Activated naive CD4-positive, alpha-beta T cell treated with anti-CD3 and anti-CD28 coated beads, Interleukin-2, amount 50 U/mL, for 24 hours (primary cell): ENCODE measurements around the gene SARDH.

Experiments
- H3K27ac Mint-ChIP-seq: one replicate; pipeline ENCODE4 v1.8.0; 2021; ENCODE audit warnings: mild to moderate bottlenecking, mixed read lengths
- H3K27me3 Mint-ChIP-seq: one replicate; pipeline ENCODE4 v1.8.0; 2021; ENCODE audit warnings: mixed read lengths
- H3K36me3 Mint-ChIP-seq: one replicate; pipeline ENCODE4 v1.8.0; 2021; ENCODE audit warnings: mixed read lengths
- H3K4me1 Mint-ChIP-seq: one replicate; pipeline ENCODE4 v1.8.0; 2021; ENCODE audit warnings: mixed read lengths
- H3K4me3 Mint-ChIP-seq: one replicate; pipeline ENCODE4 v1.8.0; 2021; ENCODE audit warnings: mild to moderate bottlenecking, mixed read lengths
- H3K9me3 Mint-ChIP-seq: one replicate; pipeline ENCODE4 v1.8.0; 2021; ENCODE audit warnings: mixed read lengths

The SARDH gene, protein sequence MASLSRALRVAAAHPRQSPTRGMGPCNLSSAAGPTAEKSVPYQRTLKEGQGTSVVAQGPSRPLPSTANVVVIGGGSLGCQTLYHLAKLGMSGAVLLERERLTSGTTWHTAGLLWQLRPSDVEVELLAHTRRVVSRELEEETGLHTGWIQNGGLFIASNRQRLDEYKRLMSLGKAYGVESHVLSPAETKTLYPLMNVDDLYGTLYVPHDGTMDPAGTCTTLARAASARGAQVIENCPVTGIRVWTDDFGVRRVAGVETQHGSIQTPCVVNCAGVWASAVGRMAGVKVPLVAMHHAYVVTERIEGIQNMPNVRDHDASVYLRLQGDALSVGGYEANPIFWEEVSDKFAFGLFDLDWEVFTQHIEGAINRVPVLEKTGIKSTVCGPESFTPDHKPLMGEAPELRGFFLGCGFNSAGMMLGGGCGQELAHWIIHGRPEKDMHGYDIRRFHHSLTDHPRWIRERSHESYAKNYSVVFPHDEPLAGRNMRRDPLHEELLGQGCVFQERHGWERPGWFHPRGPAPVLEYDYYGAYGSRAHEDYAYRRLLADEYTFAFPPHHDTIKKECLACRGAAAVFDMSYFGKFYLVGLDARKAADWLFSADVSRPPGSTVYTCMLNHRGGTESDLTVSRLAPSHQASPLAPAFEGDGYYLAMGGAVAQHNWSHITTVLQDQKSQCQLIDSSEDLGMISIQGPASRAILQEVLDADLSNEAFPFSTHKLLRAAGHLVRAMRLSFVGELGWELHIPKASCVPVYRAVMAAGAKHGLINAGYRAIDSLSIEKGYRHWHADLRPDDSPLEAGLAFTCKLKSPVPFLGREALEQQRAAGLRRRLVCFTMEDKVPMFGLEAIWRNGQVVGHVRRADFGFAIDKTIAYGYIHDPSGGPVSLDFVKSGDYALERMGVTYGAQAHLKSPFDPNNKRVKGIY

DNA sequence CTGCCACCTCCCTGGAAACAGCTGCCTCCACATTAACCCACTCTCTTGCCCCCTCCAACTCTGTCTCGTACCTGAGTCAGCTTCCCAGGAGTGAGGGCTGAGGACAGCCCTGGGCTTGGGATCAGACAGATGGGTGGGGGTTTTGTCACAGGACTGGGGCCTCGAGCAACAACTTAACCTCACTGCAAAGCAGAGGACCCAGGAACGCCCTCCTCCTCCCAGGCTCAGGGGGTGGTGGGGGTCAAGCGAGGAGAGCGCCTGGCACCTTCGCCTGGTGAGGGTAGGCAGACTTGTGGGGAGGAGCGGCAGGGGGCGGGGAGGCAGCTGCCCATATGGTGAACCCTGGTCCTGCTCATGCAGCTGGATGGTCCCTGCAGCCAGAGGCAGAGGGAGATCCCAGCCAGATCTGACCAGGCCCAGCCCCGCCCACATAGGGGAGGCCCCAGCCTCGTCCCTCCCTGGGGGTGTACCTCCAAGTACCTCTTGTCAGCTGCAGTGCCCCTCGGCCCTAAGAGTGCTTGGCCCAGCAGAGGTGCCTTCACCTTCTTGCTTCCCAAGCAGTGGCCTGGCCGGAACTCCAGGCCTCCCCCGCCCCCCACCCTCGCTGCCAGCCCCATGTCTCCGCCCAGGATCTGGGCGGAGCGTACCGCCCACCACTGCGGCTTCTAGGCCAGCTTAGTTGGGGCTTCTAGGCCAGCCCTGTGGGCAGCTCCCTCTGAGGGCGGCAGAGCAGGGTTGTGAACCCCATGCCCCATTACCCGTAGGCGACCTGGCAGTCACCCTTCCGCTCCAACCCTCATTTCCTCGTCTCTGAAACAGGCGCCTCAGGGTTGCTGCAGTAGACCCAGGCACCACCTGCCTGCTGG is at the start of gene SARDH:
Gene SARDH (minus strand): TSS at position 579 of the 866 bp plus-strand sequence. CDS start 4,179 bp downstream, outside the sequence.
- H3K27ac Mint-ChIP-seq = no peak within 1 kb of the TSS
- no peaks in the 10 kb centered on the region for H3K9me3 Mint-ChIP-seq
- no peaks in the 10 kb centered on the region for H3K4me1 Mint-ChIP-seq
- peak within 1 kb of the TSS; percentile 23 for H3K4me3 Mint-ChIP-seq
- H3K27me3 Mint-ChIP-seq = no peaks in the 10 kb centered on the region
- no peaks in the 10 kb centered on the region for H3K36me3 Mint-ChIP-seq

DNA sequence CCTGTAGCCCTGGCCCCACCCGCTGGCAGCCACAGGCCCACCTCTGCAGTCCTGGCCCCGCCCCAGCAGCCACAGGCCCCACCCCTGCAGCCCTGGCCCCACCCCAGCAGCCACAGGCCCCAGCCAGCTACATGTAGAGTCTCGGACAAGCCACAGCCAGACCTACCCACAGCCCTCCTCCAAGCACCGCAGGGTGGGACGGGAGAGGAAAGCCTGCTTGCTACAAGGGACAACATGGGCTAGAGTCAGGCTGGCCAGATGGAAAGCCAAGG is 49.5 kb upstream of the SARDH start:
- no peak overlapping the region for H3K4me3 Mint-ChIP-seq
- no peak overlapping the region for H3K27ac Mint-ChIP-seq
- no peaks in the 10 kb centered on the region for H3K9me3 Mint-ChIP-seq
- no peaks in the 10 kb centered on the region for H3K27me3 Mint-ChIP-seq
- no peaks in the 10 kb centered on the region for H3K36me3 Mint-ChIP-seq
- no peaks in the 10 kb centered on the region for H3K4me1 Mint-ChIP-seq

- no peaks in the 10 kb centered on the region for H3K4me1 Mint-ChIP-seq
- no peaks in the 10 kb centered on the region for H3K9me3 Mint-ChIP-seq
- no peaks in the 10 kb centered on the region for H3K36me3 Mint-ChIP-seq
- H3K27me3 Mint-ChIP-seq = no peaks in the 10 kb centered on the region
- no peak overlapping the region for H3K27ac Mint-ChIP-seq
- no peak overlapping the region for H3K4me3 Mint-ChIP-seq
These were observed 49.0 kb upstream of the SARDH start for GRCh38 chr9:133786907-133787753.

DNA sequence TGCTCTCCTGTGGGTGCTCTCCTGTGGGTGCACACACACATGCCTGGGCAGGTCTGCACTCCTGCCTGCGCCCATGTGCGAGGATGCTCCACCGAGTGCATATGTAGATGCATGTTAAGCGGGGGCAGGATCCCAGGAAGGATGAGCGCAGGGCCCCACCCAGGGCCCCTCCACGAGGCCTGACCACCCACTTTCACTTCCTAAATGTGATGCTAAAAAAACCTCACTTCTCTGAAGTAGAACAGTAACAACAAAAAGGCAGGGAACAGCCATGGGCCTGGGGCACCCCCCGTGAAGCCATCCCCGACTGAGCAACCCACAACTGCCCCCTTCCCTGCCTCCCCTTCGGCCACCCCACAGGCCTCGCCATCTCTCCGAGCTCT is 48.2 kb upstream of the SARDH start:
- H3K9me3 Mint-ChIP-seq = no peaks in the 10 kb centered on the region
- no peaks in the 10 kb centered on the region for H3K4me1 Mint-ChIP-seq
- no peak overlapping the region for H3K27ac Mint-ChIP-seq
- no peaks in the 10 kb centered on the region for H3K36me3 Mint-ChIP-seq
- no peak overlapping the region for H3K4me3 Mint-ChIP-seq
- no peaks in the 10 kb centered on the region for H3K27me3 Mint-ChIP-seq

- Mint-ChIP-seq H3K4me1 (no peaks in the 10 kb centered on the region), H3K4me3 (no peak overlapping the region), H3K36me3 (no peaks in the 10 kb centered on the region), H3K9me3 (no peaks in the 10 kb centered on the region), H3K27ac (no peak overlapping the region), H3K27me3 (no peaks in the 10 kb centered on the region)
These were observed 47.7 kb upstream of the SARDH start for GRCh38 chr9:133785753-133786370.

GRCh38 chr9:133784731-133785561 is 46.8 kb upstream of the SARDH start:
- H3K4me3 Mint-ChIP-seq = no peak overlapping the region
- H3K27me3 Mint-ChIP-seq = no peaks in the 10 kb centered on the region
- H3K36me3 Mint-ChIP-seq = no peaks in the 10 kb centered on the region
- no peaks in the 10 kb centered on the region for H3K9me3 Mint-ChIP-seq
- H3K4me1 Mint-ChIP-seq = no peaks in the 10 kb centered on the region
- no peak overlapping the region for H3K27ac Mint-ChIP-seq

- H3K36me3 Mint-ChIP-seq = no peaks in the 10 kb centered on the region
- no peaks in the 10 kb centered on the region for H3K4me1 Mint-ChIP-seq
- H3K9me3 Mint-ChIP-seq = no peaks in the 10 kb centered on the region
- H3K27me3 Mint-ChIP-seq = no peaks in the 10 kb centered on the region
- no peak overlapping the region for H3K27ac Mint-ChIP-seq
- H3K4me3 Mint-ChIP-seq = no peak overlapping the region
These were observed 45.2 kb upstream of the SARDH start for GRCh38 chr9:133783331-133783731.

GRCh38 chr9:133782157-133783130 is 44.3 kb upstream of the SARDH start:
- no peaks in the 10 kb centered on the region for H3K9me3 Mint-ChIP-seq
- no peaks in the 10 kb centered on the region for H3K27me3 Mint-ChIP-seq
- H3K27ac Mint-ChIP-seq = no peak overlapping the region
- H3K4me1 Mint-ChIP-seq = no peaks in the 10 kb centered on the region
- H3K36me3 Mint-ChIP-seq = no peaks in the 10 kb centered on the region
- H3K4me3 Mint-ChIP-seq = no peak overlapping the region

DNA sequence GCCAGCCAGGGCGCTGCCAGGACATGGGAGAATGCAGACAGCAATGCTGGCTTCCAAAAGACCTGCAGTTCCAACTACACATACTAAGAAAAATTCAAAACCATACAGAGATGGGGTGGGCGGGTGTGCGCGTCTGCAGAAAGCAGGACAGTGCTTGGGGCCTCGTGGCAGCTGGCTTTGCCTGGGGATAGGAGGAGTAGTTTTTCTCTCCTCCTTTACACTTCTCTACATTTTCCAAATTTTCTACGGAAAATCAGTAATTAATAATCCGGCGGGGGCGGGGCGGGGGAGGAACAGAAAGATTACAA is 43.6 kb upstream of the SARDH start:
- H3K4me3 Mint-ChIP-seq = no peak overlapping the region
- no peaks in the 10 kb centered on the region for H3K4me1 Mint-ChIP-seq
- H3K27me3 Mint-ChIP-seq = no peaks in the 10 kb centered on the region
- H3K27ac Mint-ChIP-seq = no peak overlapping the region
- no peaks in the 10 kb centered on the region for H3K36me3 Mint-ChIP-seq
- no peaks in the 10 kb centered on the region for H3K9me3 Mint-ChIP-seq

GRCh38 chr9:133780962-133781827 is 43.0 kb upstream of the SARDH start:
- Mint-ChIP-seq H3K9me3 (no peaks in the 10 kb centered on the region), H3K4me3 (no peak overlapping the region), H3K4me1 (no peaks in the 10 kb centered on the region), H3K36me3 (no peaks in the 10 kb centered on the region), H3K27ac (no peak overlapping the region), H3K27me3 (no peaks in the 10 kb centered on the region)

- Mint-ChIP-seq H3K27ac (no peak overlapping the region), H3K27me3 (no peaks in the 10 kb centered on the region), H3K9me3 (no peaks in the 10 kb centered on the region), H3K4me3 (no peak overlapping the region), H3K36me3 (no peaks in the 10 kb centered on the region), H3K4me1 (no peaks in the 10 kb centered on the region)
These were observed 42.3 kb upstream of the SARDH start for GRCh38 chr9:133780404-133780945.
